Measurements from ENCODE around the gene SCPEP1. TPM values are rescaled to one million over a fixed set of nuclear protein-coding genes. Genes with fewer than 3 reads are reported as not detected.

The SCPEP1 gene
- total and polyA plus RNA-seq, 2 of the 13 experiments (the other 11 are each of a cell fraction or from before 2014, with no cell fraction given): 24.3 to 27.3 TPM

- WGBS (ENCODE audit: low lambda C conversion rate): 49% methylated on average over 8 of the region's 8 CpGs
- intact Hi-C loops (cut with micrococcal nuclease; ENCODE audit: unreplicated experiment) (no loop called here), in situ Hi-C loops (cut with HindIII; ENCODE audit: extremely low pct_ligation_motif_present, low pct_unique_long_range_greater_than_20kb) (no loop called here)
- Histone ChIP-seq H3K9ac (ENCODE audit: insufficient read depth, low read depth, low read length) (no peak overlapping the region), H3K4me3 (replicated peaks in 1 of 3; ENCODE audit: insufficient read depth in 1 of 3, low read depth in 2 of 3, low read length in 3 of 3) (no peak overlapping the region), H3K4me1 (ENCODE audit: insufficient read depth, low read length) (peaks cover 18% of the 10 kb centered on the region), H3K9me3 (ENCODE audit: low read length) (peaks cover 12% of the 10 kb centered on the region), H2AFZ (ENCODE audit: low read length) (no peak overlapping the region), H3K27me3 (ENCODE audit: control insufficient read depth in 1 of 2, insufficient read depth in 2 of 2, low read length in 2 of 2) (no peaks in the 10 kb centered on the region), H3K36me3 (replicated peaks in 1 of 2; ENCODE audit: control insufficient read depth in 1 of 2, insufficient read depth in 2 of 2, low read length in 2 of 2) (no peaks in the 10 kb centered on the region), H4K20me1 (ENCODE audit: insufficient read depth, low read length) (no peaks in the 10 kb centered on the region), H3K27ac (ENCODE audit: extremely low read length, insufficient read depth, low read length) (no peak overlapping the region), H3K4me2 (ENCODE audit: low read depth, low read length) (no peak overlapping the region), H3K79me2 (ENCODE audit: insufficient read depth, low read length) (no peaks in the 10 kb centered on the region)
- ATAC-seq (no peak), FAIRE-seq (no peak), DNase-seq (ENCODE audit: low spot score) (no peak)
- ChIA-PET POLR2A (no interaction called here), CTCF (ENCODE audit: low intra/inter-chr PET ratio, low total read pairs) (no interaction called here)
- BruUV-seq (replicated peaks): no TSS peak
- TF ChIP-seq MXD4 (CRISPR knock-in tag; IDR thresholded peaks at IDR 0.05) (no peak), GFI1 (CRISPR knock-in tag; IDR thresholded peaks at IDR 0.05; ENCODE audit: borderline replicate concordance) (no peak), ZNF281 (CRISPR knock-in tag; IDR thresholded peaks at IDR 0.05; ENCODE audit: borderline replicate concordance) (no peak), ZBTB39 (CRISPR knock-in tag; IDR thresholded peaks at IDR 0.05) (no peak), ZBTB3 (CRISPR knock-in tag; IDR thresholded peaks at IDR 0.05; ENCODE audit: borderline replicate concordance, low read depth) (no peak)
- TF ChIP-seq, protein P1, sequence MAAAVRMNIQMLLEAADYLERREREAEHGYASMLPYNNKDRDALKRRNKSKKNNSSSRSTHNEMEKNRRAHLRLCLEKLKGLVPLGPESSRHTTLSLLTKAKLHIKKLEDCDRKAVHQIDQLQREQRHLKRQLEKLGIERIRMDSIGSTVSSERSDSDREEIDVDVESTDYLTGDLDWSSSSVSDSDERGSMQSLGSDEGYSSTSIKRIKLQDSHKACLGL (CRISPR knock-in tag; IDR thresholded peaks at IDR 0.05): no peak
- TF ChIP-seq, protein P2, sequence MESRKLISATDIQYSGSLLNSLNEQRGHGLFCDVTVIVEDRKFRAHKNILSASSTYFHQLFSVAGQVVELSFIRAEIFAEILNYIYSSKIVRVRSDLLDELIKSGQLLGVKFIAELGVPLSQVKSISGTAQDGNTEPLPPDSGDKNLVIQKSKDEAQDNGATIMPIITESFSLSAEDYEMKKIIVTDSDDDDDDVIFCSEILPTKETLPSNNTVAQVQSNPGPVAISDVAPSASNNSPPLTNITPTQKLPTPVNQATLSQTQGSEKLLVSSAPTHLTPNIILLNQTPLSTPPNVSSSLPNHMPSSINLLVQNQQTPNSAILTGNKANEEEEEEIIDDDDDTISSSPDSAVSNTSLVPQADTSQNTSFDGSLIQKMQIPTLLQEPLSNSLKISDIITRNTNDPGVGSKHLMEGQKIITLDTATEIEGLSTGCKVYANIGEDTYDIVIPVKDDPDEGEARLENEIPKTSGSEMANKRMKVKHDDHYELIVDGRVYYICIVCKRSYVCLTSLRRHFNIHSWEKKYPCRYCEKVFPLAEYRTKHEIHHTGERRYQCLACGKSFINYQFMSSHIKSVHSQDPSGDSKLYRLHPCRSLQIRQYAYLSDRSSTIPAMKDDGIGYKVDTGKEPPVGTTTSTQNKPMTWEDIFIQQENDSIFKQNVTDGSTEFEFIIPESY (CRISPR knock-in tag; IDR thresholded peaks at IDR 0.05): no peak
- TF ChIP-seq, protein P3, sequence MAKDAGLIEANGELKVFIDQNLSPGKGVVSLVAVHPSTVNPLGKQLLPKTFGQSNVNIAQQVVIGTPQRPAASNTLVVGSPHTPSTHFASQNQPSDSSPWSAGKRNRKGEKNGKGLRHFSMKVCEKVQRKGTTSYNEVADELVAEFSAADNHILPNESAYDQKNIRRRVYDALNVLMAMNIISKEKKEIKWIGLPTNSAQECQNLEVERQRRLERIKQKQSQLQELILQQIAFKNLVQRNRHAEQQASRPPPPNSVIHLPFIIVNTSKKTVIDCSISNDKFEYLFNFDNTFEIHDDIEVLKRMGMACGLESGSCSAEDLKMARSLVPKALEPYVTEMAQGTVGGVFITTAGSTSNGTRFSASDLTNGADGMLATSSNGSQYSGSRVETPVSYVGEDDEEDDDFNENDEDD (CRISPR knock-in tag; IDR thresholded peaks at IDR 0.05; ENCODE audit: borderline replicate concordance): no peak
Observed at GRCh38 chr17:57032343-57032742, 54.4 kb downstream of the SCPEP1 start.
